HL-60/S4 treated with retinoic acid at 250 ng/mL for 4 days and 3 days (cell line): ENCODE measurements around the gene MAPK10.
"Not testable (repeated sequence)": the region's sequence is repeated elsewhere in the genome, so short reads cannot be mapped to it uniquely, and the experiment has no call there.

ENCODE experiments used
- in situ Hi-C: fragments of 300-500 bp; cut with MboI; formaldehyde crosslinking; loops from 2 replicates; pipeline ENCODE4 v1.7.0; 2022; ENCODE audit warnings: low sequenced_read_pairs

The MAPK10 gene

DNA sequence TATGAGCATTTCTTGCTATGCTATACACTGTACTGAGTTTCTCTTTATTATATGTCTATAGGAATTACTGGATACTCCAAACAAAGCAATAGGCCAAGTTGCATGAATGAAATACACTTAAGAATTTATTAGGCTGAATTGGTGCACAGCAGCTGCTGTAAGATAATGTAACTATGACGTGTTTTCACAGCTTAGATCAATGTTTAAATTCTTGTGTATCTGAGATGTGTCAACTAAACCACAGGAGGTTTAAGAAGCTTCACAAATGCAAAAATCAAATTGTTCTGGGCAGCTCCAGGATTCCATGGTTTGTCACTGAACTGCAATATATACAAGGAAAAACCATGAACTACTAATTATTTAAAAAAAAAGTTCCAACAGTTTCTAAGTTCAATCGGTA, 156.7 kb downstream of the MAPK10 start:
- in situ Hi-C loops, result no loop called here

DNA sequence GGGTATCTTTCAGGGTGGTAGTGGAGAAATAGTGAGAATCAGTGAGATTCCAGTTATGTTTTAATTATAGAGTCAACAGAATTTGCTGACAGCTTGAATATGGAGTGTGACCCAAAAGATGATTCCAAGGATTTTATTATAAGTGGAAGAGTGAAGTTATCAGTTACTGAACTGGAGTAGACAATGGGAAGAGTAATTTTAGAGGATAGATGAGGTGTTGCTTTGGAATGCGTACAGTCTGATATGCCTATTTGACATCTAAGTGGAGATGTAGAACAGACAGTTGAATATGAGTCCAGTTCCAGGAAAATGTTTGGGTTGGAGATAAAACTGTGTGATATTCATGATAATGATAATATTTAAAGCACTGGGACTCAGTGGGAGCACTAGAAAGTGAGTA, 174.2 kb downstream of the MAPK10 start:
- in situ Hi-C loops, result no loop called here

DNA sequence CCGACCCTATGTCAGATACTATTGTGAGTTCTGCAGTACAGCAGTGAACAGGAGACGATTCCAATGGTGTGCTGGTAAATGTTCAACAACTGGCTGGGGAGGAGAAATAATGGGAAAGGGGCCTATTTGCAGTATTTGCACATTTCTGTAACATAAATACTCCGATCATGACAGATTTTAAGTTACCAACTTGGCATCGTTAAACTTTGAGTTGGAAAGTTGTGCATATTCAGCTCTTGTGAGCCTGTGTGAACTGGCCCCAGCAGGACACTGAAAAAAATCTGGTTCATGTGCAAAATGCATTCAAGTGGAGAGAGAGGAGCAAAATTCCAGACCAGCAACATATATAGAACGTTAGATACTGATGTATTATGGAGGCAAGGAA, 175.0 kb downstream of the MAPK10 start:
- in situ Hi-C loops, result no loop called here

DNA sequence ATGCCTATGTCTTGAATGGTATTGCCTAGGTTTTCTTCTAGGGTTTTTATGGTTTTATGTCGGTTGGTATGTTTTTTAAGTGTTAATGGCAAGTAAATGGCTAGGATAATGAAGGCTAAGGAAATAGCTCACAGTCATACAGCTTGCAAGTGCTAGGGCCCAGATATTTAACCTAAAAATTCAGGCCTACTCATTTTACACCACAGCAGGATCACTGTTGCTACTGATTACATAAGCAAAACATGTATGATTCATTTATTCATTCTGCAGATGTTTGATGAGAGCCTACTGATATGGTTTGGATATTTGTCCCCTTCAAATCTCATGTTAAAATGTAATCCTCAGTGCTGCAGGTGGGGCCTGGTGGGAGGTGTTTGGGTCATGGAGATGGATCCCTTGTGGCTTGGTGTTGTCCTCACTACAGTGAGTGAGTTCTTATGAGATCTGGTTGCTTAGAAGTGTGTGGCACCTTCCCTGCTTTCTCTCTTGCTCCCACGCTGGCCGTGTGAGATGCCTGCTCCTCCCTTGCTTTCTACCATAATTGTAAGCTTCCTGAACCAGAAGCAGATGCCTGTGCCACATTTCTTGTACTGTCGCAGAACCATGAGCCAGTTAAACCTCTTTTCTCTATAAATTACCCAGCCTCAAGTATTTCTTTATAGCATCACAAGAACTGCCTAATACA, 175.5 kb downstream of the MAPK10 start:
- in situ Hi-C loops, result no loop called here

DNA sequence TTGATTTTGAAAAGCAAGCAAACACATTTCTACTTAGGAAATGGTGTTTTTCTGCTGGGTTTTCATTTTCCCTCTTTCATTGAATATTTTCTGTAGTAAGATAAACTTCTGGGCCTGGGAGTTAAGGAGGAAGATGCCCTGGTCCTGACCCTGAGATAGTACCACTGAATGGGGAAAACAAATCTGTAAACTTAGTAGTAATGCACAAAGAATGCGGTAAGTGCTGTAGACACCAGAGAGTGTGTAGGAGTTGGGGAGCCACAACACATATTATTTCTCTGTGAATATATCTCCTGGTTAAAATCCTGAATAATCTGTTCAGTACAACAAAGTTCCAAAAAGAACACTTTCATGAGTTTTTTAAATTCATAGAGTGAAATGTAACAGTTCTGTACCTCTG, 178.3 kb downstream of the MAPK10 start:
- in situ Hi-C loops, result no loop called here

DNA sequence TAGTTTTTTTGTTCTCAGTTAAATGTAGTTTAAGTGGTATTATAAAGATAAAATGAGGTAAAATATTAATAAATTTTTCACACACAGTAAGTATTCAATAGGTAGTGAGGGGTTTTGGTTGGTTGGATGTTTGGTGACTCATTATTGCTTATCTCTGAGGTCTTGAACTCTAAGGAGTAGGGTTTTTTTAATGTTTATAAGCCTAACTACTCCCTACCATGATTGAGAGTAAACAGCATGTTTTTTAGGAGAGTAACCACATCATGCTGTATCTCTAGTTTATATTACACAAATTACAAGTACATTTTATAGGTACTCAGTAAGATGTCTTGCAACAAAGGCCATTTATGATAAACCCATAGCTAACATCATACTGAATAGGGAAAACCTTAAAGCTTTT, 181.6 kb downstream of the MAPK10 start:
- in situ Hi-C loops, result no loop called here

DNA sequence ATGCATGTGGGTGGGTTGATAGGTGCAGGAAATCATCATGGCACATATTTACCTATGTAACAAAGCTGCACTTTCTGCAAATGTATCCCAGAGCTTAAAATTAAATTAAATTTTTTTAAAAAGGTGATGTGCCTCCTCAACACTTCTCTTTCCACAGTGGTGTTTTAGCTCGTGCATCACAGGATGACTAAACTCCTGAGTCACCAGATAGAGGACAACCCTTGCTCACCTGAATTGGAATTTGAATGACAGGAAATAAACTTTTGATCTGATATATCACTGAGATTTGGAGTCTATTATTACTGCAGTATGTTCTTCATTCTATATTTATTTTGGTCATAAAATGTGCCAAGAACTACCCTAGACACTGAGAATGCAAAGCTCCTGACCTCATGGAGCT, 185.3 kb downstream of the MAPK10 start:
- in situ Hi-C loops, result no loop called here

DNA sequence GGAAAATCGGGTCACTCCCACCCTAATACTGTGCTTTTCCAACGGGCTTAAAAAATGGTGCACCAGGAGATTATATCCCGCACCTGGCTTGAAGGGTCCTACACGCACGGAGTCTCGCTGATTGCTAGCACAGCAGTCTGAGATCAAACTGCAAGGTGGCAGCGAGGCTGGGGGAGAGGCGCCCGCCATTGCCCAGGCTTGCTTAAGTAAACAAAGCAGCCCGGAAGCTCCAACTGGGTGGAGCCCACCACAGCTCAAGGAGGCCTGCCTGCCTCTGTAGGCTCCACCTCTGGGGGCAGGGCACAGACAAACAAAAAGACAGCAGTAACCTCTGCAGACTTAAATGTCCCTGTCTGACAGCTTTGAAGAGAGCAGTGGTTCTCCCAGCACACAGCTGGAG, 191.5 kb downstream of the MAPK10 start:
- in situ Hi-C loops, result not testable (repeated sequence)

DNA sequence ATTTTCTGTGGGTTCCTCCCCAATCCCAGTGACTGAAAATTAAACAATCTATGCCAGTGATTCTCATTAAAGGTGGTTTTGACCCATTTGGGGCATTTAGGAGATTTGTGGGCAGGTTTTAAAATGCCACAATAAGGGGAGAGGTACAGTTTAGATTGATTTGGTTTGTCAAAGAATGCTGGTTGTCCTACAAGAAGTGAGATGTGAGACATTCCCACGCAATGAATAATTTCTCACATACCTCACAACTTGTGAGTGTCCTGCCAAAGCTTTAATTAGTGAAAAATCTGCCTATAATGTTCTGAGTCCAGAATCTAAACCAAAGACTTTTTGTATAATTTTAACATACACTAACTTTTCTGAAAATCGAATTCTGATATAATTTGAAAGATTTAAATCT, 199.4 kb downstream of the MAPK10 start:
- in situ Hi-C loops, result no loop called here

DNA sequence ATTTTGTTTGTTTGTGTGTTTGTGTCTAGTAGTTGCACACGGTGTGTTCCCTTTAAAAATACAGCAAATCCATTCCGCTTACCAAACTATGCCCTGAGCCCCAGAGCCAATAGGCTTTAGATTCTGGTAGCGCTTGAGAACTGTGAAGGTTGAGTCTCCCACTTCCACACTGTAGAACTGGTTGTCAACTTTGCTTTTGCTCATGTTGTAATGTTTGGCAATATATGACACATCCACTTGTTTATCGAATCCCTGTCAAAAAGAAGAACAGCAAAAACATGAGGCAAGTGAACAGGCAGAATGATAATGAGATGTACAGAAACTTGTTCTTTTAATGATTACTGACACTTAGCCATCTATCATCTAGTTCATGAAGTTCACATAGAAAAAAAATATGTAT, 200.6 kb downstream of the MAPK10 start:
- in situ Hi-C loops, result no loop called here

DNA sequence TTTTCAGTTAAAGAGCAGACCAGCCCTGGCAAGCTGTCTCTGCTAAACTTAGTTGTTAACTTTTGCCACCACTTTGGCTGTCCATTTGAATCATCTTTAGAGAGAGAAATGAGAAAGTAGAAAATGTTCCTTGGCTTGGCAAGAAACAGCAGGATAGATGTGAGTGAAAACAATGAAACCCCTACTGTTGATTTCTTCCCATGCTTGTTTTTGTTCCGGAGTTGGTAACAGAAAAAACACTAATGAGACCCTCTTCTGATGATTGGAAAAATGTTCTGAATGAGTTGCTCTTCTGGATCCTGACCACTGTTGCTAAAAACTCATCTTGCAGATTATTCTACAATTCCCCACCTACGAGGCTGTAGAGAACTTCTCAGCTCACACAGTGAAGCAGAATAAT, 203.3 kb downstream of the MAPK10 start:
- in situ Hi-C loops, result no loop called here

DNA sequence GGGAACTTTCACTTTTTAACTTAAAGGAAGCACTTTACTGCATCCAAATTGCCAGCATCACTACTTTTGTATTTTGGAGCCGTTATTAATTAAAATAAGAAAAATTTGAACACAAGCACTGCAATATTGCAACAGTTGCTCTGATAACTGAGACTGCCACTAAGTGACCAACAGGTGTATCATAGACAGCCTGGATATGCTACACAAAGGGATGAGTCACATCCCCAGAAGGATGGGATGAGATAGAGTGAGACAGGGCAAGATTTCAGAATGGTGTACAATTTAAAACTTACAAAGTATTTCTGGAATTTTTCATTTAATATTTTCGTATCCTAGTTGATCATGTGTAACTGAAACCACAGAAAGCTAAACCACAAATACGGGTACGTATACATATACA, 204.1 kb downstream of the MAPK10 start:
- in situ Hi-C loops, result no loop called here

DNA sequence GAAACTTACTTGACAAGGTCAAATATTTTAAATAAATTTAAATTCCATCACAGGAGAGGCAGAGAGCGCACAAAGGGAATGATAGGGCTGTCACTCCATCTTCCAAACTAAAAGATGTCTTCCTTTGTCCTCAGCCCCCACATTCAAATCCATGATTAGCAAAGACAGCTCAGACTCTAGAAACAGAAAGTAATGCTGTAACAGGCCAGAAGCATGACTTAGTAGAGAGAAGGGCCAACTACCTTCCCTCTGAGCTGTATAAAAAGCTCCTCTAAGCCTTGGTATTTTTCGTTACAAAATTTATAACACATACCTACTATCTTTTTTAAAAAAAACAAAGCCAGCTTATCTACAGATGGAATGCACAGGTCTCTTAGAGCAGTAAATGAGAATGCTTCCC, 207.4 kb downstream of the MAPK10 start:
- in situ Hi-C loops, result no loop called here

DNA sequence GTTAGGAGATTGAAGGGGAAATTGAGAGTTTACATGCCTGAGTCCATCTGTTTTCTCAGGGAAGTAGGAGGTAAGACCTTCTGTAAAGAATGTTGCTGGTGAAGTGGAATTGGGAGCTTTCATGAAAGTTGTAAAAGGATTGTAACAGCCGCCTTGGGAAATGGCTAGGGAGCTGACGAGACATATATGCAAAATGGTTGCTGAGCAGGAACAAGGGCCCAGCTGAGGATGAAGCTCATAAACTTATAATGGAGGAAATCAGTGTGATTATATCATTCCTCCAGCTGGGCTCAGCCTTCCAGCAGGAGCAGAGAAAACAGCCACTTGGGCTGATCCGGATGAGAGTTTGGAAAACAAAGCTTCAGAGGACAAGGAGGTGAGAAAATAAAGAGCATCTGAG, 208.7 kb downstream of the MAPK10 start:
- in situ Hi-C loops, result no loop called here

DNA sequence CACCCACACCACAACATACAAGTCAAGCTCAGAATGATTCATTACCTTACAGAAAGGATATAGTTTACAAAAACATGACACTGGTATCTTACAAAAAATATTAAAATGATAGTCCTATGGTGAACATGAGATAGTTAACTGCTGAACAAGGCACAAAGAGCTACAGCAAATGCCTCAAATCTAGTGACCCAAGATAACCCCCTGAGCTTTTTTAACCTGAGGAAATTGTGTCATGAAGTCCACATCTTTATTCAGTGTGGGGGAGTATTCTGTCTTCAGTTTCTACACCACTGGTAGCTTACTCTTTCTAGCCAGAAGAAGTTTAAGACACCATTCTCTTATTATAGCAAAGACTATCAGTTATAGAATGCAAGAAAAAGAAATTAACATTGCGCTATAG, 218.7 kb downstream of the MAPK10 start:
- in situ Hi-C loops, result no loop called here

DNA sequence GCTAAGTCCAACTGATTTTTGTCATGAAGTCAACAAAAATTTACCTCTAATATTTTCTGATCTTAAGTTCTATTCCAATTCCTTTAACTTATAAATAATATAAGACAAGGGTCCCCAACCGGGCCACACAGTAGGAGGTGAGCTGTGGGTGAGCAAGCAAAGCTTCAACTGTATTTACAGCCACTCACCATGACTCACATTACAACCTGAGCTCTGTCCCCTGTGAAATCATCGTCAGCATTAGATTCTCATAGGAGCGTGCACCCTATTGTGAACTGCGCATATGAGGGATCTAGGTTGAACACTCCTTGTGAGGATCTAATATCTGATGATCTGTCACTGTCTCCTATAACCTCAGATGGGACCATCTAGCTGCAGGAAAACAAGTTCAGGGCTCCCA, 227.4 kb downstream of the MAPK10 start:
- in situ Hi-C loops, result no loop called here

DNA sequence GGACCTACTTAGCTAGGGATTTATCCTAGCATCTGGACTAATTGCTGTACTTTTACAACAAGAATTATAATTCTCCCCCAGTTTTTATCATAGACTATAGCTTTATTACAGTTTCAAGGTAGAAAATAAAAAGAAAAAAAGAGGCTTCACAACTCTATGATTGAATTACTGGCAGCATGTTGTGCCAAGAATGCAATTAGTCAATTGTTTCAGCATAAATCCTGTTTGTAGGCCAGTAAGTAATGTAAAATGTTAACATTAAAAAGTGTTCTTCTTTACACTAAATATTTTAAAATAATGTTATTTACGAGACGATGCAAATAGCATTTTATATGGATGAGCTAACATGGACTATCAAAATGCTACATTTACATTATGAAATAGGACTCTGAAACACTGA, 228.4 kb downstream of the MAPK10 start:
- in situ Hi-C loops, result no loop called here

DNA sequence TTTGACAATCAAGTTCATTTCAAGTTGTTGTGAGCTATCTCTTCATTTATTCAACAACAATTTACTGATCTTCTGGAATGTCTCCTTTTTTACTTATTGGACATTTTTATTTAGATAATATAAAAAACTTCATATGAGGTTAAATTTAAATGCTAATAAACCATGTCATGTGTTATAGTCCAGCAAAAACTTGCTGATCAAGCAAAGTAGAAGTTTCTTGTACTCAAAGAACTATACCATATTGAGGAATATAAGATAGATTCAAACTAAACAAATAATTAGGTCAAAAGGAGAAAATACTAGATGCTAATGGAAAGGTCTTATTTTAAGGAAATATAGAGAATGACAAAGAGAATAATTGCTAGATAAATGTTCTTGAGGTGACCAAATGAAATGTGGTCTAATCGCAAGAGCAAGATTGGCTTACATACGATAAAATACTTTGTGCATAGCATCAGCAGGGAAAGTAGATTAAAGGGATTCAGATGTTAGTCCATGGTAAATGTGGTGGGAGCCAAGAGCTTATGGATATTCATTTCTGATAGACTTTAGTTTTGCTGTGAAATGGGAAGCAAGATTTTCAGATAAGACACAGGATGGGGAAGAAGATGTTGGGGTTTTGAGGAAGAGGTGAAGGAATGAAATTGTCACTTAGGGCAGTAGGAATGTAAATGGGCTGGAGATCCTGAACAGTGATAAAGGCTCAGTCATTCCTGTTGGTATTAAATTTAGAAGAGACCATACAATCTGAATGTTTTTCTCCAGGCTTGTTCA, 229.5 kb downstream of the MAPK10 start:
- in situ Hi-C loops, result no loop called here

DNA sequence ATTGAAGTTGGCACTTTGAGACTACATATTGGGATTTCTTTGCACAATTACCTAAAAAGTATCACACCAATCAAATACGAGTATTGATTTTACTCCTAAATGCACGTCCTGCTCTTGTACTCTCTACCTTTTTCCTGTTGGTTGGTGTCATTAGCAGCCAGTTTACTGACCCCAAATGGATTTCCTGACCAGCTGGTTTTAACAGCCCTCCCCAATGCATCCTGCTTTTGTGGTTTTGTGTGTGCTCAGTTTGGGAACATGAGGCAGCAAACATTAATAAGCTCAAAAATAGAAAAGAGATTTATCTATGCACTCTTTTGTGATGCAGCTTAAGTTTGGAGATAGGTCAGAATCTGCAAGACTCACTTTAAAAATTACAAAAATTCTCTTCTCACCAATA, 230.3 kb downstream of the MAPK10 start:
- in situ Hi-C loops, result no loop called here

DNA sequence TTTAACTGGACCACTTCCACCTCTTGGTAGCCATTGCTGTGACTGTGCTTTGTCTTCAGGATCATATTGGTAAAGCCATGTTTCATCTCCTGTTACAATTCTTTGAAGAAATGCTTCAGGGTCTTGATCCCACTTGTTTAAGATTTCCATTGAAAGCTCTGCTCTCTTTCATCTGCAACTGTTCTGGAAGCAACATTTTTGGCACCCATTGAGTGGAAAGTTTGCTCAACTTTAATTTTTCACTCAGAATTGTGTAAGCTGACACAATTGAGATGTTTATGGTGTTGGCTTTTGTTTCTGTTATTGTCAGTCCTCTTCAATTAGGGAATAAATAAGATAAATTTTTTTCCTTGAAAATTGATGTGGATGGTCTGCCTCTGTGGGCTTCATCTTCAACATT, 237.4 kb downstream of the MAPK10 start:
- in situ Hi-C loops, result no loop called here

DNA sequence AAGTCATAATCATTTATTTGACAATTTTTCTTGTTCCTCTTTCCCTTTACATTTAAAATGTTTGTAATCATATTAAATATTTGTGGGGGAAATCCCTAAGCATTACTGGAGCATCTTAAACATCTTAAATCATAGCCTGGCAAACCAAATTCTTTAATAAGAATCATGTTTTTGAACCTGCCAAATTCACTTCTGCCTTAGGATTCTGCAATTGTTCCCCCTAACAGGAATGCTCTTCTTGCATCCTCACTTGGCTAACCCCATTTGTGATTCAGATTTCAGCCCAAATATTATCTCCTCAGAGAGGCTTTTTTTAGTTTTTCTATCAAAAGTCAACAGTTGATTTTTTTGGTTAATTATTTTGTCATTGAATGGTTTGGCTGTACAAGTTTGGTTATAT, 241.1 kb downstream of the MAPK10 start:
- in situ Hi-C loops, result no loop called here

DNA sequence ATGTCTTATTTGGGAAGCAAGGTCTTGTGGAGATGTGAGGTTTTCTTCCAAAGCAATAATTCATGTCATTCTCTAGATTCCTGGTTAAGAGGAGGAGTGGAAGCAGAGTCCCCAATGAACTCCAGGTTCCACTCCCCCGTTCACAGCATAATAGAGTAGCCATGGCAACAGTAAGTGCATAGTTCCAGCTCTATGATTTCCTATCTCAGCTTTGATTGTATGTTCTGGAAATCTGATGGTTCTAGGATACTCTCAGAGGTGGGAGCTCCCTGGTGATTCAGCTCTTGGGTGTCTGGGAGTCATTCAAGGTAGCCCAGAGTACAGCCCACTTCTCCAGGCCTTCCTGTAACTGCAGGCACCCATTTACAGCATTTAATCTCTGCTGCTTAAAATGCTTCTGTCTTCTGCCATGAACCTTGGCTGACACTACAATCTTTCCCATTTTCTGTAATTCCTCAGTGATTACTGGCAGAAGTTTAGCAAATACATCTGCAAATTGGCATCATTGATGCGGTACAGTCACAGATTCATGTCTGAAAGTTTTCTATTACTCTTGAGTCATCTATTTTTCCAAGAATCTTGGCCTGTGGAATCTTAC, 242.0 kb downstream of the MAPK10 start:
- in situ Hi-C loops, result no loop called here
